ENCODE measurements around the gene AP5Z1. TPM values are rescaled to one million over a fixed set of nuclear protein-coding genes. Genes with fewer than 3 reads are reported as not detected.
A peak's percentile ranks its signal among the peaks of the same experiment; 100 is the strongest.
"Not testable (repeated sequence)": the region's sequence is repeated elsewhere in the genome, so short reads cannot be mapped to it uniquely, and the experiment has no call there.

The AP5Z1 gene
- total RNA-seq, 1 experiment from 2014 or later = 35.6 TPM

DNA sequence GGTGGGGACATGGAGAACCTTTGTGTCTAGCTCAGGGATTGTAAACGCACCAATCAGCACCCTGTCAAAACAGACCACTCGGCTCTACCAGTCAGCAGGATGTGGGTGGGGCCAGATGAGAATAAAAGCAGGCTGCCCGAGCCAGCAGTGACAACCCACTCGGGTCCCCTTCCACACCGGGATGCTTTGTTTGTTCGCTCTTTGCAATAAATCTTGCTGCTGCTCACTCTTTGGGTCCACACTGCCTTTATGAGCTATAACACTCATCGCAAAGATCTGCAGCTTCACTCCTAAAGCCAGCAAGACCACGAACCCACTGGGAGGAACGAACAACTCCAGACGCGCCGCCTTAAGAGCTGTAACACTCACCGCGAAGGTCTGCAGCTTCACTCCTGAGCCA is 18.7 kb downstream of the AP5Z1 start:
- H3K9me3 ChIP-seq (ENCODE audit: low read depth, low read length, poor library complexity, severe bottlenecking); H3K27me3 ChIP-seq (replicated peaks; ENCODE audit: insufficient read depth, low read depth, low read length, poor library complexity); CTCF ChIA-PET; POLR2A ChIA-PET (ENCODE audit: low non-redundant PET); H3K4me3 ChIP-seq (ENCODE audit: low read depth, low read length, poor library complexity, severe bottlenecking); BruUV-seq (replicated peaks); H3K27ac ChIP-seq (ENCODE audit: low read depth, low read length, poor library complexity, severe bottlenecking); H3K36me3 ChIP-seq (ENCODE audit: insufficient read depth, low read length, poor library complexity, severe bottlenecking); H3K4me1 ChIP-seq (ENCODE audit: insufficient read depth, low read length, poor library complexity, severe bottlenecking); DNase-seq (ENCODE audit: low spot score): not testable (repeated sequence)
- intact Hi-C loops (cut with micrococcal nuclease; ENCODE audit: unreplicated experiment) = loop anchor here (10.0 kb wide), 1 partner anchor 381 kb away; no protein-coding TSS in a partner anchor

DNA sequence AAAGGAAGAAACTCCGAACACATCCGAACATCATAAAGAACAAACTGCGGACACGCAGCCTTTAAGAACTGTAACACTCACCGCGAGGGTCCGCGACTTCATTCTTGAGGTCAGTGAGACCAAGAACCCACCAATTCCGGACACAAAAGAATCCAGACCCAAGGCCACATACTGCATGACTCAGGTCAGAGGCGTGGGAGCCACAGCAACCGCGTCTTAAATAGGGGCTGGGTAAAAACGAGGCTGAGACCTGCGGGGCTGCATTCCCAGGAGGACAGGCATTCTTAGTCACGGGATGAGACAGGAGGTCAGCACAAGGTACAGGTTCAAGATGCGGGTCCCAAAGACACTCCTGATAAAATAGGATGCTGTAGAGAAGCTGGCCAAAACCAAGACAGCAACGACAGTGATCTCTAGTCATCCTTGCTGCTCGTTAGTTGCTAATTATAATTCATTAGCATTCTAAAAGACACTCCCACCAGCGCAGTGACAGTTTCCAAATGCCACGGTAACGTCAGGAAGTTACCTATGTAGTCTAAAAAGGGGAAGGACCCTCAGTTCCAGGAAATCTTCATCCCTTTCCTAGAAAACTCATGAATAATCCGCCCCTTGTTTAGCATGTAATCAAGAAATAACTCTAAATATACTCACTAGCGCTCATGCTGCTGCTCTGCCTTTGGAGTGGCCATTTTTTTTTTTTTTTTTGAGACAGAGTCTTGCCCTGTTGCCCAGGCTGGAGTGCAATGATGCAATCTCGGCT is 19.3 kb downstream of the AP5Z1 start:
- TF ChIP-seq, protein P1, sequence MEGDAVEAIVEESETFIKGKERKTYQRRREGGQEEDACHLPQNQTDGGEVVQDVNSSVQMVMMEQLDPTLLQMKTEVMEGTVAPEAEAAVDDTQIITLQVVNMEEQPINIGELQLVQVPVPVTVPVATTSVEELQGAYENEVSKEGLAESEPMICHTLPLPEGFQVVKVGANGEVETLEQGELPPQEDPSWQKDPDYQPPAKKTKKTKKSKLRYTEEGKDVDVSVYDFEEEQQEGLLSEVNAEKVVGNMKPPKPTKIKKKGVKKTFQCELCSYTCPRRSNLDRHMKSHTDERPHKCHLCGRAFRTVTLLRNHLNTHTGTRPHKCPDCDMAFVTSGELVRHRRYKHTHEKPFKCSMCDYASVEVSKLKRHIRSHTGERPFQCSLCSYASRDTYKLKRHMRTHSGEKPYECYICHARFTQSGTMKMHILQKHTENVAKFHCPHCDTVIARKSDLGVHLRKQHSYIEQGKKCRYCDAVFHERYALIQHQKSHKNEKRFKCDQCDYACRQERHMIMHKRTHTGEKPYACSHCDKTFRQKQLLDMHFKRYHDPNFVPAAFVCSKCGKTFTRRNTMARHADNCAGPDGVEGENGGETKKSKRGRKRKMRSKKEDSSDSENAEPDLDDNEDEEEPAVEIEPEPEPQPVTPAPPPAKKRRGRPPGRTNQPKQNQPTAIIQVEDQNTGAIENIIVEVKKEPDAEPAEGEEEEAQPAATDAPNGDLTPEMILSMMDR (conservative IDR thresholded peaks at IDR 0.05; ENCODE audit: low read depth, low read length) = no peak
- no peak overlapping the region for H3K27ac ChIP-seq (ENCODE audit: low read depth, low read length, poor library complexity, severe bottlenecking)

DNA sequence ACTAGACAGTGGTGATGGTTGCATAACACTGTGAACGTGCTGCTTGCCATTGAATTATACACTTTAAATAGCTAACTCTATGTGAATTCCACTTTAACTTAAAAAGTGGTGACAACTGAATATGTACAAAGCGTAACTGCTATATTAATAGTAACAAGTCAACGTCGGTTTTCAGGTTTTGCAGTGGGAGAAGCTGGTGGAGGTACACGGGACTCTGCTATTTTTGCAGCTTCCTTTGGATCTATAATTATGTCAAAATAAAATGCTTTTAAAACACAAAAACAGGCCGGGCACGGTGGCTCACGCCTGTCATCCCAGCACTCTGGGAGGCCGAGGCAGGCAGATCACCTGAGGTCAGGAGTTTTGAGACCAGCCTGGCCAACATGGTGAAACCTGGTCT is 21.0 kb downstream of the AP5Z1 start:
- ChIA-PET POLR2A (ENCODE audit: low non-redundant PET) (no interaction called here), CTCF (no interaction called here)
- Histone ChIP-seq H3K4me3 (ENCODE audit: low read depth, low read length, poor library complexity, severe bottlenecking) (no peak overlapping the region), H3K27me3 (replicated peaks; ENCODE audit: insufficient read depth, low read depth, low read length, poor library complexity) (no peaks in the 10 kb centered on the region), H3K27ac (ENCODE audit: low read depth, low read length, poor library complexity, severe bottlenecking) (no peak overlapping the region), H3K9me3 (ENCODE audit: low read depth, low read length, poor library complexity, severe bottlenecking) (no peaks in the 10 kb centered on the region), H3K4me1 (ENCODE audit: insufficient read depth, low read length, poor library complexity, severe bottlenecking) (no peaks in the 10 kb centered on the region), H3K36me3 (ENCODE audit: insufficient read depth, low read length, poor library complexity, severe bottlenecking) (no peaks in the 10 kb centered on the region)
- BruUV-seq (replicated peaks) = no TSS peak
- TF ChIP-seq, protein P1 (conservative IDR thresholded peaks at IDR 0.05; ENCODE audit: low read depth, low read length) = no peak
- TF ChIP-seq EZH2 (IDR thresholded peaks at IDR 0.05; ENCODE audit: borderline replicate concordance, low read depth, low read length, poor library complexity, severe bottlenecking) = no peak
- intact Hi-C loops (cut with micrococcal nuclease; ENCODE audit: unreplicated experiment) = loop anchor here (10.0 kb wide), 1 partner anchor 378 kb away; no protein-coding TSS in a partner anchor
- DNase-seq (ENCODE audit: low spot score) = no peak

More for the DNA sequence above, 19.3 kb downstream of the AP5Z1 start:
- TSS peak; percentile 30 for BruUV-seq (replicated peaks)
- intact Hi-C loops (cut with micrococcal nuclease; ENCODE audit: unreplicated experiment) = loop anchor here (10.0 kb wide), 1 partner anchor 380 kb away; no protein-coding TSS in a partner anchor
- Histone ChIP-seq H3K4me3 (ENCODE audit: low read depth, low read length, poor library complexity, severe bottlenecking) (no peak overlapping the region), H3K4me1 (ENCODE audit: insufficient read depth, low read length, poor library complexity, severe bottlenecking) (no peaks in the 10 kb centered on the region), H3K9me3 (ENCODE audit: low read depth, low read length, poor library complexity, severe bottlenecking) (no peaks in the 10 kb centered on the region), H3K27me3 (replicated peaks; ENCODE audit: insufficient read depth, low read depth, low read length, poor library complexity) (no peaks in the 10 kb centered on the region), H3K36me3 (ENCODE audit: insufficient read depth, low read length, poor library complexity, severe bottlenecking) (no peaks in the 10 kb centered on the region)
- ChIA-PET POLR2A (ENCODE audit: low non-redundant PET) (no interaction called here), CTCF (no interaction called here)
- no peak for DNase-seq (ENCODE audit: low spot score)
